ENCODE results near the gene PON1.

PON1 gene

DNA sequence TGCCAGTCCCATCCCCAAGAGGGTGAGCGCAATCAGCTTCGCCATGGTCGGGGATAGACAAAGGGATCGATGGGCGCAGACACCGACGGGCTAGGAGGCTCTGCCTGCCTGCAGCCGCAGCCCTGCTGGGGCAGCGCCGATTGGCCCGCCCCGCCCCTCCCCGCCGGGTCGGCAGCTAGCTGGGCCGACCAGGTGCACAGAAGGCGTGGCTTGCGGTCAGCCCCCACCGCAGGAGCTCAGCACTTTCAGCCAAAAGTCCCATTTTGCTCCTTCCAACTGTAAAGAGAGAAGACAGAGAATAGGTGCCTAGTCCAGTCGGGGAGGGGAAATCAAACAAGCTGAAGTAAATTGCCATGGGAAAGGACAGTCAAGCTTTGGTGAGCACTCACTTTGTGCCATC, at the start of gene PON1:
Gene PON1, minus strand, starts transcription at position 102 of the 400 bp plus-strand sequence. Its CDS starts 57 bp downstream, at position 45.
- DNase-seq = no peak

DNA sequence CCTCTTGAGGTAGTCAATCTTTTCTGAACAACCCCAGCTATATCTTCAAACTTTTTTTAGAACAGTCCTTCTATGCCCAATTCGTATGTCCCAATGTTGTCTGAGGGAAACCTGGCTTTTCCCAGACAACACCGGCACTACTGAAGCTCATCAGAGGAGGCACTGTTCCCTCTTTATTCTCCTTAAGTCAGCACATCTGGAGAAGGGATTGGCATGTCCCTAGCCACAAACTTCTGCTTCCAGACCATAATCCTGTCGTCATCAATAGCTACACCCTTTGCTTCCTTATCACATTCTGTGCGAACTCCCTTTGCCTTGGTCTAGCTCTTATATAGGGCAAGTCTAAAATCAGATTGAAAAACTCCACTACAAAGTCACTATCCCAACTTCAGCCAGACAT, 49.0 kb upstream of the PON1 start:
- no peak for DNase-seq

DNA sequence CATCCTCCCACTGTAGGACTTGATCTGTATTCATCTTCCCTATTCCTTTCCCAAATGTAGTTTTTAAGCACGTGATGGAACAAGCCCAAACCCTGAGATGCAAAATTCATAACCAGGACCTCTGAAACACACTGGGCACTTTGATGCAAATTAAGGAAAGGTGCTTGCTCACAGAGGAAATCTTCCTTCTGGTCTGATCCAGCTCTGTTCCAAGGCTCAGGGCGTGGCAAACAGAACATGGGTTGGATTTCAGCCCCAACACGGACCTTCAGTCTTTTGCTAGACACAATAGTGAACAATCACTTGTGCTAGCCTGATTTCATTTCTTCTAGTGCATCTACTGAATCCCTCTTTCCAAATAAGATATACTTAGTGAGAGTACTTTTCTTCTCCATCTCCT, 43.9 kb upstream of the PON1 start:
- no peak for DNase-seq

DNA sequence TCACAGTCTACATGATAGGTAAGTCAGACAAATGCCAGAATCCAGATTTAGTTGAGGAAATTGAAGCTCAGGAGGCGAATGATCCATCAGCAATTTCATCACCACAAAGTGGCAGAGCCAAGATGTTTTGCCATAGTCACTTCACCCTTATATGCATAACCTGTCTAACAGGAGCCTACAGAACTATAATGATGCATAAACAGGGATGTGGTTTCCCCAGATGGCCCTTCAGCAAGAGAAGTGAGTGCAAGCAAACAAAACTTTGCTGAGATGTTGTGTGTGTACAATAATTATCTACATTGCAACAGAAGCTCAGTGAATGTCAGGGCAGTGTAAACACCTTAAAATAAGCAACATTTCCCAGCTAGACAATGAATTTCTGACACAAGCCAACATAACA, 43.3 kb upstream of the PON1 start:
- no peak for DNase-seq

DNA sequence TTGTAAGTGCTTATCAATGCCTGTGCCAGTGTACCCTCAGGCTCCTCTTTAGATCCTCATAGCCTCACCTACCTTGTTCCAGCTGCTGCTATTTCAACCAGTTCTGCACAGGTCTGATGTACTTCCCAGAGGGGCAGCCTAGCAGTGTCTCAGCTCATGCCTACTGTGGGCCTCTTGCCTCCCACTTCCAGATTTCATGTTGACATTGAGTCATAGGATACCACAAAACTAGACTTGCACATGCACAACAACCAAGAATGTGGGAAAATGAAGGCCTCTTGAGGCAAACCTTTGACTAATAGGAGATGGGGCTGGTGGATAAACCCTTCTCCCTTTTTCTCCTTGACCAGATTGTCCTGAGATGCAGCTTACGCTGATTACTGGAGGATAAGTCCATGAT, 40.8 kb upstream of the PON1 start:
- DNase-seq = no peak

DNA sequence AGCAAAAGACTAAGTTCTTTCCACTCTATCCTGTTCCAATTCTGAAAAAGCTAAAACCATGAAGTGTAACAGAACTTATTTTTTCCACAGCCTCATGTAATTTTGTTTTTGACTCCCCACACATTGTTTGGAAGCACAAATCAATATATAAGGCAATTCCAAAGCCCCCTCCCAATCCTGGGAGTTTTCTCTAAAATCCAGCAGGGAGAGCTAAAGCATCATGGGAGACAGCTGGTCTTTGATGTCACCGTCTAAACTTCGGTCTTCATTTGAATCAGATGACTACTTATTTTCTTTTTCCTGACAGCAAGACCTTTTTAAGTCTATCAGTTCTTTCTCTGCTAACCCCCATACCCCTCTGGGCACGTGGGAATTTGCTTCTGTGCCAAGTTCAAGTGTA, 33.3 kb upstream of the PON1 start:
- no peak for DNase-seq

DNA sequence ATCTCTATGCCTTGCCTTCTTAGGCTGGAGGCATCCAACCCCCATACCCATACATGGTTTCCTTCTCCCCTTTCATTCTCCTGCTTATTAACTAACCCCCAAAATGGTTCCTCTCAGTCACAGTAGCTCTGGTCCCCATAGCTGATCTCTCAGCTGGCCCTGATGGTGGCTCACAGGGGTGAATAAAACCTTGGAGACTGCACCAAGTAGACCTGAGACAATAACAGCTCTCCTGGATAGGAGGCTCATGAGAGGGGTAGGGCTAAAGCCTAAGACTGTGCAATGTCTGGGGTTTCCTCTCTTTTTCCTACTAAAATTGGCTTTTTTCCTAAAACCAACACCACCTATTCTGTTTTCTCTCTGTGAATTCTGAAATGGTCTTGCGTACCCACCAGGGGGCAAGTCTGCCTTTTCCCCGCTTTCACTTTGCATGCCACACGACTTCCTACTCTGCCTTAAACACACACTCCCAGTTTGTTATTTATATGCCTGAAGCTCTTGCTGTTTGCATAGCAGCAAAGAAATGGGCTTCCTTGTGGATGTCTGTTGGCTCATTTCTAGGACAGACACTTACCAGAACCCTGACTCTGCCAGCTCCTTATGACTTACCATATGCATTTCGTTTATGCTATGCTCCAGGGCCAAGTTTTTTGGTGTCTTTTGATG, 18.4 kb upstream of the PON1 start:
- no peak for DNase-seq

DNA sequence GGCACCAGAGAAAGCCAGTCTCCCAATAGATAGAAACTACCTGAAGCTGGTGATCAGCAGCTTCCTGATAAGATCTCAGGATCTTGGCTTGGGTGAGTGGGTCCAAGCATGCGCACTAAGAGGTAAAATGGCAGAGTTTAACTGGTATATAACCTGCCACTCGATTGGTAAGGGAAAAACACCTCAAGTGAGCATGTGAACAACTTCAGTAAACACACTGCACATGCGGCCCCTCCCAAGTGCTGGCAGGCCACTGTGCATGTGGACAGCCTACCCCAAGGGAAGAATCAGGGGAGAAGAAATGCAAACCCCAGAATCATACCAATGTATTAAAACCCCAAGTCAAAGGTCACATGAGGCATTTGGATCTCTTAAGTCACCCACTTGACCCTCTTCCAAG, 17.7 kb upstream of the PON1 start:
- DNase-seq = no peak

DNA sequence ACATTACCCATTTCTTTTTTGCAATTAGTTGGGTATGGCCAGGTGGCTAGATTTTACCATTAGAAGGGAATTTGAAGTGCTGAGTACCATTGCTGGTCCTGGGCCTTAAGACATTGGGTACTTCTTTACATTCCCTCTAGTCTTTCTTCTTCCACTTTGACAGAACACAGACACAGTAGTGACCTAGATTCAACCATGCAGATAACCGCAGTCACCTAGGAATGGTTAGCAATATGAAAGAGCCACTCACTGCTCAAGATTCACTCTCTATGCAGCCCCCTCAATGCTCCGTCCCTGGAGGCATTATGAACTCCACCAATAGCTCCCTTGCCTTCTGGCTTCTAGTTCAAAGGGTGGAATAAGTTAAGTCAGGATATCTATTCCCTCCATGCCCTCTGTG, 16.2 kb upstream of the PON1 start:
- DNase-seq = no peak

DNA sequence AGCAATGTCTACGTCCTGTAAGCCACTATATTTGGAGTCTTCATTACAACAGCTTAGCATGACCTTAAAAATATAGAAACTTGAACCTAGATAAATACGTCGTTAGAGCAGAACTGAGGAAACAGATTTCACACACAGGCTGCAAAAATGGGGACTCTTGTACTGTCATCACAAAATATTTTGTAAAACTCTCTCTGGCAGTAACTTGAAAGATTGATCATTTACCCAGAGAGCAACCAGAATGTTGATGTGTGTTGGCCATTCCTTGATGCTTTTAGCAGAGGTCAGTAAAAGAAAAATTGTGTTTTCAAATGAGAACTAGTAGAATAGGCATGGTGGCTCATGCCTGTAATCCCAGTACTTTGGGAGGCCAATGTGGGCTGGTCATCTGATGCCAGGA, 14.5 kb upstream of the PON1 start:
- no peak for DNase-seq

DNA sequence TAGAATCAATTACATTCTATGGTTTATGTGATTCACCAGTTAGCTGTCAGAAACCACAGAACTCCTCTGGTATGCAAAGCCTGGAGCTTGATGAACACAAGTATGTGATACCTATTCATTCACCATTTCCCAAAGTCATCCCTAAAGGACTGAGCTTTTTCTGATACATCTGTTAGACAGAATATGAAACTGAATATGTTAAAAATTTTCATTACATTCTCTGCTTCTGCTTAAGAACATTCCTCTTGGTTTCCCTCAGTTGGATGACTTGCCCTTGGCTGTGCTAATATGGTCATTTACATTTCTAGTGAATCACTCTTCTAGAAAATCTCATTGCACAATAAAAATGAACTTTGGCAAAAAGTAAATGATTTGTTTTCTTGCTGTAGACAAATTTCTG, 10.8 kb upstream of the PON1 start:
- DNase-seq = no peak

DNA sequence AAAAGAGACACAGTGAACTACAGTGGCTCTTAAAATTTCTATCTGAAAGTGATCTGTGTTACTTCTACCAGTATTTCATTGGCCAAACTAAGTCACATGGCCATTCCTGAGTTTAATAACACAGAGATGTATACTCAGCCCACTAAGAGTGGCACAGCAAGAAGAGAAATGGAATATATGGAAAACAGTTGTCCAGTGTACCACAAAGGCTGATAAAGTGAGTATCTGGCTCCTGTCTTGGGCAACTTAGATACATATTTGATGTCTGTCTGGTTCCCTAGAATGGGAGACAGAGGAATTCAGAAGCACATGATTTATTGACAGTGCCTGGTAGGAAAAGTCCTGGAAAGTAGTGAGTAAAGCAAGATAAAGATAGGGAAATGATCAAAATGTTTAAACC, 10.1 kb upstream of the PON1 start:
- DNase-seq = no peak

DNA sequence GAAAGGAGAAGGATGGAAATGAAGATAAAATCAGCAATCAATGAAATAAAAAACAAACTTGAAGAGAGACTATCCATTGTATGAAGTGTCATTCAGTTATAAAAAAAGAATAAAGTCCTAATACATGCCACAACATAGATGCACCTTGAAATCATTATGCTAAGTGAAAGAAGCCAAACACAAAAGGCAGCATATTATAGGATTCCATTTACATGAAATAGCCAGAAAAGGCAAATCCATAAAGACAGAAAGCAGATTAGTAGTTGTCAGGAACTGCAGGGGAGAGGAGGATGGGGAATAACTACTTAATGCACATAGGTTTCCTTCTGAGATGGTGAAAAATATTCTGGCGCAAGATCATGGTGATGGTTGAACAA, 6.6 kb upstream of the PON1 start:
- DNase-seq = no peak

DNA sequence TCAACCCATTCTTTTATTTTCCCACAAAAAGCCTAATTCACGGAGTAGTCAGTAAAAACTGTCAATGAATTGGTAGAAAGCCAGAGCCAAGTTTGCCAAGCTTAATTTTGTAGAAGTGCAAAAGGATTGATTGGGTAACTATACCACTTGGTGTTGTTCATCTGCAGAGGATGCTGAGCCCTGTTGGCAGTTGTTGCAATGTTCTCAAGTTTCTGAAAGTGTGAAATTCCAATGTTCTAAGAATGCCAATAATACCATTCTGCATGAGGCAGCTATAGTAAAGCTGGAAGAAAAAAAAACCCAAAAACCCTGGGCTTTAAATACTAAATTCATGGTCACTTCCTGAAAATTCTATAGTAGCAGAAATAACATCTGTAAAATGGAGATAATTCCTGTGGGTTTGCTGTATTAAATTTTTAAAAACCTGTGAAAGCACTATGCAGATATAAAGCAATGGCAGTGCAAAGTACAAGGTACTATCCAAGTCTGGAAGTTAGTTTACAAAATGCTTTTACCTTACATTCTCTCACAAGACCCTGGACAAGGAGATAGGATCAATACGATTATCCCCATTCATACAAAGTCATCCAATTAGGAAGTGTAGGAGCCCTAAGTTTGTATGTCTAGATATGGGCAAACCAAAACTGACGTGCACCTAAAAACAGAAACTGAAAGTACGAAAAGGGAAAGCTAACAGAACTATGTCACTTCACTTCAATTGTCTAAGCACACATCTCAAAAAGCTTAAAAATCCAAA, 6.0 kb upstream of the PON1 start:
- DNase-seq = peak; percentile 29

DNA sequence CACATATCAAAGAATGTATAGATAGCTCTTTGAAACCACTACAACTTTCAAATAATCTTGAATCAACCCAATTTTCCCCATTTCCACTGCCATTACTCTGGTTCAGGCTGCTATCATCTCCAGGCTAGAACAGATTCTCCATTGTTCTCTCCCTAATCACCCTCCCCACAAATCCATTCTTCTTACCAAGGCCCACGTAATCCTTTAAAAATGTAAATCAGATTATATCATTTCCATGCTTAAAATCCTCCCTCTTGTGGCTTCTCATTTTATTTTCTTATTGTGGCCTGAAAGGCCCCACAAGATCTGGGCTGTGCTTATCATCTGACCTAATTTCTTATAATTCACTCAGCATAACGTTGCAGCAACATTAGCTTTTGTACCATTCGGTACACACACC, 3.0 kb upstream of the PON1 start:
- no peak for DNase-seq

DNA sequence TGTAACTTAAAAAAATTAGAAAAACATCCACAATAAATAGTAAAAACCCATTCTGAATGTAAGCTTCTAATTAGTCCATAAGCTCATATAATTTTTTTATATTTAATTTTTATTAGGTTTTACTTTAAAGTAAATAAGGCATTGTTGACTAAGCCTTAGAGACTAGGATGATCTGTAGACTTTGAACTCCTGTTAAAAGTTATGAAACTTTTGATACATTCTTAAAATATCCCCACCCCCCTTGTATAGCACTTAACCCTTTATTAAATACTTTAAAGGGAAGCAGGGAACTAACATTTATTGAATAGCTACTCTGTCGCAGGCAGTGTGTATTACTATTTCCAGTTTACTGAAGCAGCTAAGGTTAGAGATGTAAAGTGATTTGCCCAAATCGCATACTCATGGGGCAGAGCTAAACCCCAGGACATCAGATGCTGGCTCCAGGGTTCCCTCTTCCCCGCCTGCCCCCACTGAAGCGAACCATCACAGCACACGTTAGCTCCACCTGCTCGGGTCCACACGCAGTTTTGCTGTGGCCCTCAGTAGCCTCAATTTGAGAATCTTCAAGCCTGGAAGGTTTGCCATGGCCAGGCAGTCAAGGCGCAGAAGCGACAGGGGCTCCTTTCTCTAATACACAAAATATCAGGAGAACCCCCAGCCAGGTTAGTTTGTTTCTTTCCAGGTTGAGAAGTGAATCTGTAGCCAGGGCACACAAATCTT, 762 bp downstream of the PON1 start:
- DNase-seq = no peak

DNA sequence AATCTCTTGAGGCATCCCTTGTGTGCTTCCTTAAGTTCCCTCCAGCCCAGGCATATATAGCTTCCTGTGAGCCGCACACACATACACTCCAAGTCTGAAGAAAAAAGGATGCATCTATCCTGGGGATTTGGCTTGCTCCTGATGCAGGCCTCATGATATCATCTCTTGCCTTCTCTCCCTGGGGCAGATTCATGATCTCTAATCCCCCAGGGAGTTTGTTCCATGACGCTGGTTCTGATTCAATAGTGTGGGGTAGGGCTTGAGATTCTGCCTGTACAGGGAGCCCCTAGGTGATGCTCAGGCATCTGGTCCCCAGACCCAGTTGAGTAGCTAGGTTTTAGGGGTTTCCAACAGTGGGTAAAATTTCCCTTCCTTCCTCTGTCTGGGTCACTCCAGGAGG, 1.5 kb downstream of the PON1 start:
- DNase-seq = no peak

DNA sequence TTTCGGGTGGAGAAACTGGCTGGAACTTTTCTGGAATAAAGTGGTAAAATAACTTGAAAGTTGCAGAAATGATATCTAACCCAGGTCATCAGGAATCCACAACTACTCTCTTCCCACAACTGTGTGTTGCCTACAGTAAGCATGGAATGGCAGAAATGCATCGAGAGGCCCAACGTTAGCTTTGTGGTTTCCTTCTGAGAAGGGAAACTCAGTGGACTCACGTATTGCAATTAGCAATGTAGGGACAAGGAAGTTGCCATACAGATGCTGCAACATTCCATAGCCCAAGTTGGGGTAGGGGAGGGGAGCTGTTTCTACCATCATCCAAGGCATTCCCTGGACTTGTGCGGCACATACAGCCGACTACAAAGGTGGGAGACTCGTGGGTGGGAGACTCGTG, 1.9 kb downstream of the PON1 start:
- DNase-seq = no peak

DNA sequence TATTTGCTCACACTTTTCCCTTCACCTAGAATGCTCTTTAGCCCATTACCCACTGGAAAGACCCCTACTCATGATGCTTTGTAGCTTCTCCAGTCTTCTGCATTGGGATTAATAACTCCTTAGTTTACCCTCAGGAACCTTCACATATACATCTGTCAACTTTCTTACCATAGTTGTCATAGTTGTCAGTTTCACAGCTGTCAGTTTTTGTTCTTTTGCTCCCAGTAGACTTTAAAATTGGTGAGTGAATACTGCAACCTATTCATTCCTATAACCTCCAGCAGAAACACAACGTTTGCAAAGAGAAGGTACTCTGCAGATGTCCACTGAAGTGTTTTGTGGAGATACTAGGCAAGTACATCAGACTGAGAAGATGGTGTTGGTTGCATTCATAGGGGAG, 2.6 kb downstream of the PON1 start:
- DNase-seq = no peak

DNA sequence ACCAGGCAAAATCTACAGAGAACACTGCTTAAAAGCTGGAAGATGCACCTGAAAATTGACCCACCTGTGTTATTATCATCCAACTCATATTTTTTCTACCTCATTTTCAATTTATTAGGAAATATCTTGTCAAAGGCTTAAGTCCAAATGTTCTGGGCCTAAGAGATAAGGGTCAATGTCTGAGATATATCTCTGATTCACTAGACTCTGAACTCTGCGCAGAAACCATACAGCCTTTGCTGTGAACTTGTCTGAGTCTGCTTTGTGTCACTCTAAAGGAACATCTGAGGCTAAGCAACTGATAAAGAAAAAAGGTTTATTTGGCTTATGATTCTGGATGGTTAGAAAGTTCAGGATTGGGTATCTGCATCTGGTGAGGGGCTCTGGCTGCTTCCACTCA, 3.7 kb downstream of the PON1 start:
- DNase-seq = no peak

DNA sequence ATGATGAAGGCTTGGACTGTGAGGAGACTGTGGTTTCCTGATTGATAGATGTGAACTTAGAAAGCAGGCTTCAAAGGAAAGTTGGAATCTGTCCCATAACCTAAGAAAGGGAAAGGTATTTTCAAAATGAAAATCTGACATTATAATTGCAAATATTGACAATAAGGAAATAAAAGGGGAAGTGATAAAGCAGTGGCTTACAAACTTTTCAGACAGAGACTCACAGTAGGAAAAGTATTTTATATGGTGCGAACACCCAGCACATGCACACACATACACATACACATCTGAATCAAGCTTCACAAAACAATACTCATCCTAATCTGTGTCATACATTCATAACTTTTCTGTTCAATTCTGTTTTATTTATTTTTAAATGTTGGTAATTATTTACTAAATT, 4.8 kb downstream of the PON1 start:
- DNase-seq = no peak

DNA sequence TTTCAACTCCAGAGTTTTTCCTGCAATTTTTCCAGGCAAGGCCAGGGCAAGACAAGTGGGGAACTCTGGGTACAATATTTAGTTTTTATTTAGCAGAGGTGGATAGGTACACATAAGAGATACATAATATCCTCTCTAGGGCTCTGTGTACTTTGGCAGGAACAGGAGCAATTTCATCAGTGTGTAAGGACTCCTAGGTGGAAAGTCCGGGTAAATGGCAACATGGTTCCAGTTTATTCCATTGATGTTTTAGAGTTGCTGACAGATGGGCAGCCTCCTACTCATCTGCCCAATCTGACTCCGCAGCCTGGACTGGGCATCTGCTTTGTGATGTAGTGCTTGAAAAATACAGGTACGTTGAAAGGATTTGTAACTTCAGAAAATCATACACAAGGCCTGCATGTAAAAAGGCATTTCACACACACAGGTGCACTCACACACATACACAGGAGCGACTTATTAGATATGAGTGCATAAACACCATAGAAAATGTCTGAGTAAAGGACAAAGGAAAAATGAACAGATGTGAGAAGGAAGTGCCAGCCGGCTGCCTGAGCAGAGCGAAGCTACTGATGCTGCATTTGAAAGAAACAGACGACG, 5.7 kb downstream of the PON1 start:
- no peak for DNase-seq

DNA sequence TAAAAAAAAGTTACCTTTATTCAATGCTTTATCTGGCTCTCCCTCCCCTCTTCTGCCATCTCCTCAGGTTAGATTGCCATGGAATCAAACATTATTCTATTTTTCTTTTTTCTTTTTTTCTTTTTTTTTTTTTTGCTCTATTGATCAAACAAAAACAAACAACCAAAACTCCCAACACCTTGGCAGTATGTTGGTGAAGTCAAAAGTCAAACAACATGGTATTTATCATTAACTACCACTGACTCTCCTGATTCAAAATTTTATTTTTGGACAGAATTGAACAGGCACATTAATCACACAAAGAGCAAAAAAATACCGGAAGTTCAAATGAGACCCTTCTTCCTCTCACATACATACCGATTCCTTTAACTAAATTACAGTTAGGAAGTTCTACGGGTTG, 6.4 kb downstream of the PON1 start:
- no peak for DNase-seq

DNA sequence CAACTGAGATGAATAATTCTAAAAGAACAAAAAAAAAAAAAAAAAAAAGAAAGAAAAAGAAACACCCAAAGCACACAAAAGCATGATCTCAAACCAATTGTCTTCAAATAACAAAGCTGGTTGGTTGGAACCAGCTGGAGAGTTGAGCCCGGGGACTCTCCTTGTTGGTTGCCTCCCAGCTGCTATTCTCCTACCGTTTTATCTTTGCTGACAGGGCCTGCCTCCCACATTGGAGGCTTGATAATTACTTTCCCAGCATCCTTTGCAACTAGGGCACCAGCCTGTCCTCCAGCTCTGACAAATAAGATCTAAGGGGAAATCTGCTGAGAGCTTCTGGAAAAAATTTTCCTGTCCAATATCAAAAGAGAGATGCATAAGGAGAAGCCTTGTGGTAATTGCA, 6.8 kb downstream of the PON1 start:
- DNase-seq = no peak
